ENCODE data around the gene ZFP30.

- TF ChIP-seq GLIS3 (CRISPR knock-in tag; IDR thresholded peaks at IDR 0.05) = no peak
- no peak for TF ChIP-seq ARNTL (CRISPR knock-in tag; IDR thresholded peaks at IDR 0.05; ENCODE audit: borderline replicate concordance, low read depth)
- TF ChIP-seq SNAI2 (CRISPR knock-in tag; IDR thresholded peaks at IDR 0.05) = no peak
- TF ChIP-seq RARB (CRISPR knock-in tag; IDR thresholded peaks at IDR 0.05) = no peak
- TF ChIP-seq TOX (CRISPR knock-in tag; IDR thresholded peaks at IDR 0.05; ENCODE audit: borderline replicate concordance) = no peak
- no peak for TF ChIP-seq BACH2 (CRISPR knock-in tag; IDR thresholded peaks at IDR 0.05; ENCODE audit: borderline replicate concordance)
- TF ChIP-seq ZNF70 (CRISPR knock-in tag; IDR thresholded peaks at IDR 0.05) = no peak
- TF ChIP-seq POU6F1 (CRISPR knock-in tag; IDR thresholded peaks at IDR 0.05; ENCODE audit: borderline replicate concordance, low read depth) = no peak
- TF ChIP-seq ESRRG (CRISPR knock-in tag; IDR thresholded peaks at IDR 0.05) = no peak
- no peak for TF ChIP-seq PPARA (CRISPR knock-in tag; IDR thresholded peaks at IDR 0.05; ENCODE audit: borderline replicate concordance)
- no peak for TF ChIP-seq ZFP30 (CRISPR knock-in tag; IDR thresholded peaks at IDR 0.05)
- no peak for TF ChIP-seq ZFP3 (CRISPR knock-in tag; IDR thresholded peaks at IDR 0.05)
These were observed 1.1 kb downstream of the ZFP30 start for GRCh38 chr19:37654118-37654517.
